Measurements from ENCODE around the gene FRY. TPM values are rescaled to one million over a fixed set of nuclear protein-coding genes. Genes with fewer than 3 reads are reported as not detected.

FRY gene
- total RNA-seq, 1 donor from 2014 or later: 4.5 TPM

DNA sequence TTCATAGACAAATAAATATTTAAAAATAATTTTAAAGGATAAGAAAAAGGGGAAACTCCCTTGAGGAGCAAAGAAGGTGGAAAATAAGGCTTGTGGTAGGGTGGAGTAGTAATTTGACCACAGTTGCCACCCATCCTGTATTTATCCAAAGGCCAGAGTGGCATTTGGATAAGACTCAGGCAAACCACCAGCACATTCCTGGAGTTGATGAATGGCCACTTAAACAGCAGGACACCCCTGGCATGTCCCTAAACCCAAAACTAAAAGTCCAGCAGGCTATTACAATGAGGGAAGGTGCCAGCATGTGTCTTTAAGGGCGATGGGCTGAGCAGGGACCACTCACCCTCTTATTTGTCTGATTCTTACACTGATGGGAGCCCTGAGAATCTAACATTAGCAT is 9.8 kb upstream of the FRY start:
- Mint-ChIP-seq H3K27ac (ENCODE audit: unreplicated experiment) (no peak overlapping the region), H3K4me1 (ENCODE audit: unreplicated experiment) (peaks cover 5% of the 10 kb centered on the region), H3K36me3 (ENCODE audit: low read depth, unreplicated experiment) (no peaks in the 10 kb centered on the region), H3K9me3 (ENCODE audit: unreplicated experiment) (no peaks in the 10 kb centered on the region), H3K4me3 (ENCODE audit: unreplicated experiment) (no peak overlapping the region), H3K27me3 (ENCODE audit: unreplicated experiment) (no peaks in the 10 kb centered on the region)
- TF ChIP-seq, protein P1, sequence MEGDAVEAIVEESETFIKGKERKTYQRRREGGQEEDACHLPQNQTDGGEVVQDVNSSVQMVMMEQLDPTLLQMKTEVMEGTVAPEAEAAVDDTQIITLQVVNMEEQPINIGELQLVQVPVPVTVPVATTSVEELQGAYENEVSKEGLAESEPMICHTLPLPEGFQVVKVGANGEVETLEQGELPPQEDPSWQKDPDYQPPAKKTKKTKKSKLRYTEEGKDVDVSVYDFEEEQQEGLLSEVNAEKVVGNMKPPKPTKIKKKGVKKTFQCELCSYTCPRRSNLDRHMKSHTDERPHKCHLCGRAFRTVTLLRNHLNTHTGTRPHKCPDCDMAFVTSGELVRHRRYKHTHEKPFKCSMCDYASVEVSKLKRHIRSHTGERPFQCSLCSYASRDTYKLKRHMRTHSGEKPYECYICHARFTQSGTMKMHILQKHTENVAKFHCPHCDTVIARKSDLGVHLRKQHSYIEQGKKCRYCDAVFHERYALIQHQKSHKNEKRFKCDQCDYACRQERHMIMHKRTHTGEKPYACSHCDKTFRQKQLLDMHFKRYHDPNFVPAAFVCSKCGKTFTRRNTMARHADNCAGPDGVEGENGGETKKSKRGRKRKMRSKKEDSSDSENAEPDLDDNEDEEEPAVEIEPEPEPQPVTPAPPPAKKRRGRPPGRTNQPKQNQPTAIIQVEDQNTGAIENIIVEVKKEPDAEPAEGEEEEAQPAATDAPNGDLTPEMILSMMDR (IDR thresholded peaks at IDR 0.05; ENCODE audit: unreplicated experiment): no peak
- no peak for DNase-seq (ENCODE audit: low spot score)

DNA sequence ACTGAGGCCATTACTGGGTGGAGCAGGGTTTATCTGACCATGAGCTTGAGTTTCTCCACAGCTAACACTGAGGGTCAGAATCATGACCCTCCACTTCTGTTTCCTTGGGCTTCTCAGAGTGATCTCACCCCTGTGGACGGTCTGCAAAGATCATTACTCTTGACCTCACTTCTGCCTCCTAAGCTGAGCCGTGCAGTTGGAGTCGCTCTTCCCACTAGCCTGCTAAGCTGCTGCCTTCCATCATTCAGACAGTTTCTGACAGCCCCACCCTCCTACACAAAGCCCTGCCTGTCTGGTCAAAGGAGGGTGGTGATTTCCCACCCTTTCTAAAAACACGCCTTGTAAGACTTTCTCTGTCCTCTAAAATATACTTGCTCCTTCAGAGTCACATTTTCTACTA is 9.3 kb upstream of the FRY start:
- no peak overlapping the region for H3K27ac Mint-ChIP-seq (ENCODE audit: unreplicated experiment)
- H3K4me1 Mint-ChIP-seq (ENCODE audit: unreplicated experiment): peaks cover 5% of the 10 kb centered on the region
- H3K9me3 Mint-ChIP-seq (ENCODE audit: unreplicated experiment): no peaks in the 10 kb centered on the region
- no peak for DNase-seq (ENCODE audit: low spot score)
- no peak overlapping the region for H3K4me3 Mint-ChIP-seq (ENCODE audit: unreplicated experiment)
- no peaks in the 10 kb centered on the region for H3K27me3 Mint-ChIP-seq (ENCODE audit: unreplicated experiment)
- no peaks in the 10 kb centered on the region for H3K36me3 Mint-ChIP-seq (ENCODE audit: low read depth, unreplicated experiment)
- TF ChIP-seq, protein P1 (IDR thresholded peaks at IDR 0.05; ENCODE audit: unreplicated experiment): no peak

DNA sequence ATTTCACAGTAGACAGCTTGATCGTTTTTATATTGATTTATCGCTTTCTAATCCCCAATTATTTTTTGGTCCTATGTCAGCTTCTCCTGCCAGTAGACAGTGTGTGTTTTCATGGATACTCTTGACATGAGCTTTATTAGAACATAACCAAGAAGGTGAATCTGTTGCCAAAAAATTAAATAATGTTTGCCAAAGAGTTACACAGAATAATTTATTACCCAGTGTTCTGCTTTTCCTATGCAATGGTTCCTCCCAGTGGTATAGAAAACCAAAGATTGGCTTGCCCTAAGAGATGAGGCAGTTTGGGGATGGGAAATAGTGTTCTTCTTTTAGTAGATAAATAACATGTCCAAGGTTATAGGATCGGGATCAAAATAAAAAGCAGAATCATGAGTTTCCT is 8.5 kb upstream of the FRY start:
- H3K9me3 Mint-ChIP-seq (ENCODE audit: unreplicated experiment): no peaks in the 10 kb centered on the region
- H3K36me3 Mint-ChIP-seq (ENCODE audit: low read depth, unreplicated experiment): no peaks in the 10 kb centered on the region
- no peak overlapping the region for H3K27ac Mint-ChIP-seq (ENCODE audit: unreplicated experiment)
- H3K27me3 Mint-ChIP-seq (ENCODE audit: unreplicated experiment): no peaks in the 10 kb centered on the region
- TF ChIP-seq, protein P1 (IDR thresholded peaks at IDR 0.05; ENCODE audit: unreplicated experiment): no peak
- no peak overlapping the region for H3K4me3 Mint-ChIP-seq (ENCODE audit: unreplicated experiment)
- H3K4me1 Mint-ChIP-seq (ENCODE audit: unreplicated experiment): peaks cover 5% of the 10 kb centered on the region
- no peak for DNase-seq (ENCODE audit: low spot score)

DNA sequence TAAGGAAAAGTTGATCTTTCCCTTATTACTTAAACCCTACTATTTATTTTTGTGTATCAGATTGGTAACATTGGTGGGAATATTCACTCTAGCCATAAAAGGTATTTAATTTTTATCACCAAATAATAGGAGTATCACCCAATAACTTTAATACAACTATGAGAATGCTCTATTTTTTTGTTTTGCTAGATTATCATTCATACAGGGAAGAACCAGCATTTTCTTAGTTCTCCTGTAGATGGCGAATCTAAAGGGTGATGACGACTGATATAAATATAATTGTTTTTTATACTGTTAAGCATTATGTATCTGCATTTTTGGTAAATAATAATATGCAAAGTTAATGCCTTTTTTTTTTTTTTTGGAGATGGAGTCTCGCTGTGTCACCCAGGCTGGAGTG is 7.9 kb upstream of the FRY start:
- TF ChIP-seq, protein P1 (IDR thresholded peaks at IDR 0.05; ENCODE audit: unreplicated experiment): peak; percentile 19
- H3K4me3 Mint-ChIP-seq (ENCODE audit: unreplicated experiment): no peak overlapping the region
- H3K27ac Mint-ChIP-seq (ENCODE audit: unreplicated experiment): no peak overlapping the region
- H3K36me3 Mint-ChIP-seq (ENCODE audit: low read depth, unreplicated experiment): no peaks in the 10 kb centered on the region
- H3K9me3 Mint-ChIP-seq (ENCODE audit: unreplicated experiment): no peaks in the 10 kb centered on the region
- peaks cover 5% of the 10 kb centered on the region for H3K4me1 Mint-ChIP-seq (ENCODE audit: unreplicated experiment)
- DNase-seq (ENCODE audit: low spot score): no peak
- H3K27me3 Mint-ChIP-seq (ENCODE audit: unreplicated experiment): no peaks in the 10 kb centered on the region

DNA sequence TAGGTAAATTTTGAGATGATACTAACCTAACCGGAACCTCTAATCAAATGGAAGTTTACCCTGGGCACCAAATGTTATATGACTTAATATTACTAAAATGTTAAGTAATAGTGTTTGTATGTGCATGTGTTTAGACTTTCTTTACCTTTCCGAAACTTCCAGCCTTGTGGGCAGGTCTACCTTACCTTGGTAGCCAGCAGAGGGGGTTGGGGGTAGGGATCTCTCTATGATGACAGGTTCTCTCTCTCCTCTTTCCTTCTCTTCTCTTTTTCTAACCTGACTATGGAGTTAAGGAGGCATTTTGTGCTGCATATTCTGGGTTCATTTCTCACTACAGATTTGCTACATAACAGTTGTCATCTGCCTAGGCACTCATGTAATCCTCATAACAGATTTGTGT is 6.8 kb upstream of the FRY start:
- no peaks in the 10 kb centered on the region for H3K27me3 Mint-ChIP-seq (ENCODE audit: unreplicated experiment)
- H3K4me3 Mint-ChIP-seq (ENCODE audit: unreplicated experiment): no peak overlapping the region
- DNase-seq (ENCODE audit: low spot score): no peak
- no peaks in the 10 kb centered on the region for H3K9me3 Mint-ChIP-seq (ENCODE audit: unreplicated experiment)
- no peak overlapping the region for H3K27ac Mint-ChIP-seq (ENCODE audit: unreplicated experiment)
- peaks cover 5% of the 10 kb centered on the region for H3K4me1 Mint-ChIP-seq (ENCODE audit: unreplicated experiment)
- no peaks in the 10 kb centered on the region for H3K36me3 Mint-ChIP-seq (ENCODE audit: low read depth, unreplicated experiment)
- TF ChIP-seq, protein P1 (IDR thresholded peaks at IDR 0.05; ENCODE audit: unreplicated experiment): no peak
